Loucy (cell line): ENCODE data around the gene SSH2.

Source experiments
- H2AFZ ChIP-seq: fragments of 200-600 bp; sonication (generic); 2 replicates; pipeline ENCODE4 v1.6.0; 2016; ENCODE audit warnings: antibody characterized with exemption, mild to moderate bottlenecking, low read length, moderate library complexity
- H3F3A ChIP-seq: fragments of 200-600 bp; 2 replicates; pipeline ENCODE4 v1.6.0; 2016; ENCODE audit warnings: antibody characterized with exemption, low read depth, mild to moderate bottlenecking
- H3K27me3 ChIP-seq: fragments of 200-600 bp; sonication (generic); 2 replicates; pipeline ENCODE4 v1.6.1; 2014; ENCODE audit warnings: low read length, mild to moderate bottlenecking; ENCODE audit not compliant: insufficient read depth, poor library complexity, severe bottlenecking
- H3K36me3 ChIP-seq: fragments of 200-600 bp; sonication (generic); 2 replicates; pipeline ENCODE4 v1.6.1; 2016; ENCODE audit warnings: low read length; ENCODE audit not compliant: insufficient read depth
- H3K4me1 ChIP-seq: fragments of 200-600 bp; sonication (generic); 2 replicates; pipeline ENCODE4 v1.5.1; 2014; ENCODE audit warnings: low read length, mild to moderate bottlenecking; ENCODE audit not compliant: insufficient read depth, poor library complexity, severe bottlenecking
- H3K4me2 ChIP-seq: fragments of 200-600 bp; sonication (generic); 2 replicates; pipeline ENCODE4 v1.6.0; 2014; ENCODE audit warnings: antibody characterized with exemption, low read length, low read depth, mild to moderate bottlenecking; ENCODE audit not compliant: poor library complexity, severe bottlenecking
- H3K4me3 ChIP-seq: fragments of 200-600 bp; sonication (generic); 2 replicates; pipeline ENCODE4 v1.5.1; 2014; ENCODE audit warnings: low read length, mild to moderate bottlenecking, mixed read lengths; ENCODE audit not compliant: poor library complexity, severe bottlenecking
- H3K79me2 ChIP-seq: fragments of 200-600 bp; sonication (generic); 2 replicates; pipeline ENCODE4 v1.6.1; 2014; ENCODE audit warnings: low read length; ENCODE audit not compliant: insufficient read depth
- H3K9ac ChIP-seq: fragments of 200-600 bp; sonication (generic); 2 replicates; pipeline ENCODE4 v1.6.0; 2014; ENCODE audit warnings: mild to moderate bottlenecking, low read depth, low read length, moderate library complexity; ENCODE audit not compliant: poor library complexity, severe bottlenecking
- H3K9me2 ChIP-seq: fragments of 200-600 bp; sonication (generic); replicated peaks from 2 replicates; pipeline ENCODE4 v1.6.1; 2016; ENCODE audit warnings: low read depth, low read length, mixed read lengths
- H3K9me3 ChIP-seq: fragments of 200-600 bp; sonication (generic); 2 replicates; pipeline ENCODE4 v1.6.1; 2014; ENCODE audit warnings: mild to moderate bottlenecking, antibody characterized with exemption, low read length, low read depth; ENCODE audit not compliant: insufficient read depth
- H4K20me1 ChIP-seq: fragments of 200-600 bp; sonication (generic); 2 replicates; pipeline ENCODE4 v1.6.0; 2014; ENCODE audit warnings: antibody characterized with exemption, low read length, mild to moderate bottlenecking; ENCODE audit not compliant: insufficient read depth, poor library complexity, severe bottlenecking
- EZH2phosphoT487 ChIP-seq: fragments of 200-600 bp; IDR thresholded peaks from 2 replicates; pipeline ENCODE4 v1.6.1; 2018; ENCODE audit warnings: antibody characterized with exemption, mild to moderate bottlenecking, moderate library complexity, borderline replicate concordance
- TF ChIP-seq, protein P1 (sequence below): fragments of 200-600 bp; sonication (generic); conservative IDR thresholded peaks from 2 replicates; pipeline ENCODE4 v1.5.1; 2014; ENCODE audit warnings: mild to moderate bottlenecking, antibody characterized with exemption, low read length

Gene SSH2

GRCh38 chr17:29612404-29613280 lies 317.4 kb downstream of the SSH2 start:
- Histone ChIP-seq H3F3A (no peaks in the 10 kb centered on the region), H3K79me2 (no peaks in the 10 kb centered on the region), H3K4me1 (peaks cover 5% of the 10 kb centered on the region), H3K9me3 (no peaks in the 10 kb centered on the region), H3K4me3 (no peak overlapping the region), H3K36me3 (no peaks in the 10 kb centered on the region), H3K9ac (no peak overlapping the region), H3K4me2 (no peak overlapping the region), H3K27me3 (no peaks in the 10 kb centered on the region), H3K9me2 (no peaks in the 10 kb centered on the region), H2AFZ (no peak overlapping the region), H4K20me1 (no peaks in the 10 kb centered on the region)
- TF ChIP-seq, protein P1, sequence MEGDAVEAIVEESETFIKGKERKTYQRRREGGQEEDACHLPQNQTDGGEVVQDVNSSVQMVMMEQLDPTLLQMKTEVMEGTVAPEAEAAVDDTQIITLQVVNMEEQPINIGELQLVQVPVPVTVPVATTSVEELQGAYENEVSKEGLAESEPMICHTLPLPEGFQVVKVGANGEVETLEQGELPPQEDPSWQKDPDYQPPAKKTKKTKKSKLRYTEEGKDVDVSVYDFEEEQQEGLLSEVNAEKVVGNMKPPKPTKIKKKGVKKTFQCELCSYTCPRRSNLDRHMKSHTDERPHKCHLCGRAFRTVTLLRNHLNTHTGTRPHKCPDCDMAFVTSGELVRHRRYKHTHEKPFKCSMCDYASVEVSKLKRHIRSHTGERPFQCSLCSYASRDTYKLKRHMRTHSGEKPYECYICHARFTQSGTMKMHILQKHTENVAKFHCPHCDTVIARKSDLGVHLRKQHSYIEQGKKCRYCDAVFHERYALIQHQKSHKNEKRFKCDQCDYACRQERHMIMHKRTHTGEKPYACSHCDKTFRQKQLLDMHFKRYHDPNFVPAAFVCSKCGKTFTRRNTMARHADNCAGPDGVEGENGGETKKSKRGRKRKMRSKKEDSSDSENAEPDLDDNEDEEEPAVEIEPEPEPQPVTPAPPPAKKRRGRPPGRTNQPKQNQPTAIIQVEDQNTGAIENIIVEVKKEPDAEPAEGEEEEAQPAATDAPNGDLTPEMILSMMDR: no peak
- TF ChIP-seq EZH2phosphoT487: no peak

GRCh38 chr17:29612094-29612403 lies 318.0 kb downstream of the SSH2 start:
- Histone ChIP-seq H3K9me2 (no peaks in the 10 kb centered on the region), H3K27me3 (no peaks in the 10 kb centered on the region), H3K79me2 (no peaks in the 10 kb centered on the region), H3K4me1 (no peaks in the 10 kb centered on the region), H3K4me2 (no peak overlapping the region), H3F3A (no peaks in the 10 kb centered on the region), H3K4me3 (no peak overlapping the region), H3K9me3 (no peaks in the 10 kb centered on the region), H4K20me1 (no peaks in the 10 kb centered on the region), H3K36me3 (no peaks in the 10 kb centered on the region), H2AFZ (no peak overlapping the region), H3K9ac (no peak overlapping the region)
- TF ChIP-seq, protein P1: no peak
- TF ChIP-seq EZH2phosphoT487: no peak

- Histone ChIP-seq H2AFZ (no peak overlapping the region), H3K4me1 (no peaks in the 10 kb centered on the region), H3K9ac (no peak overlapping the region), H3K9me2 (no peaks in the 10 kb centered on the region), H3K36me3 (no peaks in the 10 kb centered on the region), H3K27me3 (no peaks in the 10 kb centered on the region), H3K4me3 (no peak overlapping the region), H3K79me2 (no peaks in the 10 kb centered on the region), H3K9me3 (no peaks in the 10 kb centered on the region), H3F3A (no peaks in the 10 kb centered on the region), H3K4me2 (no peak overlapping the region), H4K20me1 (no peaks in the 10 kb centered on the region)
- no peak for TF ChIP-seq EZH2phosphoT487
- TF ChIP-seq, protein P1: no peak
Observed at GRCh38 chr17:29611351-29612093, 318.5 kb downstream of the SSH2 start.
